CD4-positive, alpha-beta T cell treated with Interleukin-17A for 4 hours (primary cell): Measurements from ENCODE around the gene ARID5B.

Source experiments
- DNase-seq: peaks from one replicate; pipeline ENCODE4 v3.0.0-alpha.2; 2020; ENCODE audit warnings: mixed read lengths

The ARID5B gene

DNA sequence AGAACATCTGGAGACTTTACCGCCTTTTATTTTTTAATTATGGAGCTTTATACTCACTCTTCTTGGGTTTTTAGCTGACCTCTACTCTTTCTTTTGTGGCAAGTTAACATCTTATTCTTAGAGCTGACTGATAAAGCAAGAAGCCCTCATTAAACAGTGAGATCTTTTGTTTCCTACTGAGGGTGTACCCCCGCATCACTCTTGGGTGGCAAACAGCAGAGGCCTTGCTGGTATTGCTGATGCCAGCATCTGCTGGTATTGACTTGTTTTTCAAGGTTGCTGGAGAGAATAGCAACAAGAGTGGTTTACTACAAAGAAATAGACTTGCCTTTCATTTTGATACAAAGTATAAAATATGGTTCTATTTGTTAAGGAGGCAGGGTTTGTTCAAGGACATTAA, 154.7 kb downstream of the ARID5B start:
- no peak for DNase-seq

DNA sequence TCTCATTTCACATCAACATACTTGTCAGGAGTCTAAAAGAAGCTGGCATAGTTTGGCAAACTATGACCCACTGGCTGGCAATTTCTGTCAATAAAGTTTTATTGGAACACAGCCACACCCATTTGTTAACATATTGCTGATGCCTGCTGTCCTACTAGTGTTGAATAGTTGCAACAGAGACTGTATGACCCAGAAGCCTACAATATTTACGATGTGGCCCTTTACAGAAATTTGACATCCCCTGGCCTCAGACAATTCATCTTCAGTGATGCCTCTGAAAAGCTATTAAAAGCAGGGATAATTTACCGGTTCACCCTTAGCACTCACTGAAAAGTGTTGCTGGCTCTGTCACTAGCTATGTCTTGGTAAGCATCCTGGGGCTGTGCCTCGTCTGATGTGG, 155.2 kb downstream of the ARID5B start:
- DNase-seq = no peak

DNA sequence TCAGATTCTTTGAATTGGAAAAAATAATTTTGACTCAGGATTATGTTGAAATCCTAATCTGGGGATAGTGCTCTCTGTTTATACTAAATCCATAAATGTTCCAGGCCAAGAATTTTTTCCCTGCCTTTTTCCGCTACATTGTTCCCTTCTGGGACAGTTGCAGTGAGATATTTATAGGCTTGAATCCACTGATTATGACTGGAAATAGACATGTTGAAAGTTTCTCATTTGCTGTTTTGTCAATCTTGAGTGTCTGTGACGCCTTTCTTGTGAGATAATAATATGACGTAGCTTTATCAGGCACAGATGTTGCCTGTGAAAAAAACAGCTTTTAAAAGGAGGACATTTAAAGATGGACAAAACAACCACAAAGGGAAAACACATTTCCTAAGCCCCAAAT, 155.9 kb downstream of the ARID5B start:
- no peak for DNase-seq

DNA sequence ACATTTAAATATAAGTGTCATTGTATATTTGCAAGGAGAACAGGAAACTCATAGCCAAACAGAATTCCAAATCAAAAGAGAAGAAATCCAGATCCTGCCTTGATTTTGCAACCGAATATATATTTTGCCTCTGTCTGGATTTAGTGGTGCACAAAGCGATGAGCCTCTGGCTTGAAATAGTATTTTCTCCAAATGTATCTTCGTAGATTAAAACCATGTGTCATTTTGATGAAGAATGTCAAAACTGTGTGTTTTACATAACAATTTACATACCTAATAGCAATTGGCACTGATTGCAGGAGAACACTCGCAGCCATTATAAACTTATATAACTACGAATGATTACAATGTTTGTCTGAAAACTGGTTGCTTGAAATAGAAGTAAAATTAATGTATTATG, 156.4 kb downstream of the ARID5B start:
- DNase-seq = no peak

DNA sequence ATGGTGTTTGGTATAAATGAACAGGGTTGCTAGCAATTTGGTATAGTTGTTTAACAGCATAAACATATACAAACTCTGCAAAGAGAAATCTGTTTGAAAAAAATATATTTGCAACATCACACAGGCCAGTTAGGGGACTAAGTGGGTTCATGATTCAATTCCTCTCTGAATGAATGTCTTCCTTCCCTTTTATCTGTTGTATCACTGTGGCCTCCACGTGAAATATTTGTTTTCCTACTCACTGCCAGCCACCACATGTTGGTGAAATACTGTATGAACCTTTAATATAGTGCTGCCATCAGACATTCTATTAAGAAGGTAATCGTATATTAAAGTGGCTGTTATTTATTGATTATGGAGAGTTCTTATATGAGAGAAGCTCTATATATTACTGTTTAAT, 157.0 kb downstream of the ARID5B start:
- DNase-seq = no peak

DNA sequence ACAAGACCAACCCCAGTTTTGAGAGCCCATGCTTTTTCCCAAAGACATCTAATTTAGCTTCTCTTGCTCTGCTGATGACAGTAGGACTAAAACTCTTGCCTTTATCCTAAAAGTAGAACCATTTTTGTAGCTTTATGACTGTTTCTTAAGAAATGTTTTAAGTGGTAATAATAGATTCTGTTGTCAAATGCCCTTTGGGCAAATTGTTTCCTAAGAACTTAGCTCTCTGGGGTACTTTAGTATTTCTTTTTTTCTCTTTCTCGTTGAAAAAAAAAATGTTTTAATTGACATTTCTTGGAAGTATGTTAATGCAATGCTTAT, 157.4 kb downstream of the ARID5B start:
- no peak for DNase-seq

DNA sequence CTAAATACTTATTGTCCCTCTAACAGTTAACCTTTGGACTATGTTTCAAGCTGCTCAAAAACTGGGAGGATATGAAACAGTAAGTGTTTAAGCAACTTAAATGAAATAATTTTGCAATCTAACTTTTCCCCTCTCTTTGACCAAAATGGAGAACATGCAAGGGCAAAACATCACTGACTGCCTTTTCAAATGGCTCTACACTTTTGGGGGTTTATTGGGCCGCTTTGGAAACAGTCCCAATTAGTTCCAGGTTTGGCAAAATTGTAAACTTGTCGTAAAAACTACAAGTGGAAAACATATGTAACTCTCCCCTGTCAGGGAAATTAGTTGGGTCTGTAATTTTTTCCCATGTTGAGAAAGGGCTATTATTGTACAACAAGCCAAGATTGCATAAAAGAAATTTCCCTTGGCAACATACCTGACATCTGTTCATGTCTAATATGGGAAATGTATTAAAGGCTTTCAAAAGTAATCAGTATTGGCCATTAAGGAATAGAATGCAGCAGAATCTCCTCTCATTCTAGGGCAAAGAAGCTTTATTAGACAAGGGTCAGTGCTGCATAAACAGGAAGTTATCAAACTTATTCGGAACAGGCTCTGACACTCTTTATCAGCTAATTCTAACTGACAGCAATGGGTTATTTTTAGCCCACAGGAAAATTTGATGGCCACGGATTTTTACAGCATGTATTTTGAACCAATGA, 157.9 kb downstream of the ARID5B start:
- no peak for DNase-seq

DNA sequence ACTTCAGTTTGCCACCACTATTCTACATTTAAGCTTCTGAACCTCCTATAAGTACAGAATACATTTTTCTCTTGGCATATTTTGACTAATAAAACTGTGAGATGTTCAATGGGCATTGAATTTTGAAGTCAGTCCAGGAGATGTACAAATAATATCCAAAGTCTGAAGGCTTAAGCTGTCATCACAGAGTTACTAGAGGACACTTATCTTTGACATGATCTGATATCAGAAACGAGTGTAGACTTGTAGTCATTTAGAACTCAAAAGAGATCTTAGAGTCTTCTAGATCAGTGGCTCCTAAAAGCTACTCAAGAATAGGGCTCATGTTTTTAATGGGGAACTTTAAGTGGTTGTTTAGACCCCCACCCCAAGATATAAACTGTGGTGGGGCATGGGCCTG, 160.5 kb downstream of the ARID5B start:
- no peak for DNase-seq

DNA sequence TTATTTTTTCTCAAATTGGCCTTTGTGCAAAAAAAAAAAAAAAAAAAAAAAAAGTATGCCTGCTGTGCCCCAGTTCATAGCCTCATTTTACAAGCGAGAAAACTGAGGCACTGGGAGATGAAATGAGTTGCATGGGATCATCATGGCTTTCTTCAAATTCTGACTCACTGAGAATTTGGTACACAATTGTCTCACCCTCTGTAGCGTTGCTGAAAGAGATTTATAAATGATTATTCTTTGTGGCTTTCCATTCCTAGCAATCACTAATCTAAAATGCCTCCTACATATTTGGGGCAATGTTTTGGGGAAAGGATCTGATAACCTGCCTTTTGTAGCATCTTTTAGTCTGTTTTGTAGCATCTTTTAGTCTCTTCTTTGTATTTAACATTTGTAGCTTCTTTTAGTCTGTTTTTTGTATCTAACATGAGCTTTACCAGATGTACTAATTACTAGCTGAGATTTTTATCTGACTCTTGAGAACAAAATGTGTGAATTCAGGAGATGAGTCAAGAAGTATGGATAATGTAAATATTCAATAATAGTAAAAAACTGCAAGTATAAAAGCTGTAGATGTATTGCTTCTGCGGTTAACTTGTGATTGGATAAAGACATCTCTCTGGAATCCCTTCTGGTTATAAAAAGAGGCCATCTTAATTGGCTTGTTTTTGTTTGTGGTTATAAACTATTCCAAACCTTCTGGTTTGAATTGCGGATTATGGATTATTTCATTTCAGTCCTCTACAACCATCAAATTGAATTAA, 161.4 kb downstream of the ARID5B start:
- no peak for DNase-seq

DNA sequence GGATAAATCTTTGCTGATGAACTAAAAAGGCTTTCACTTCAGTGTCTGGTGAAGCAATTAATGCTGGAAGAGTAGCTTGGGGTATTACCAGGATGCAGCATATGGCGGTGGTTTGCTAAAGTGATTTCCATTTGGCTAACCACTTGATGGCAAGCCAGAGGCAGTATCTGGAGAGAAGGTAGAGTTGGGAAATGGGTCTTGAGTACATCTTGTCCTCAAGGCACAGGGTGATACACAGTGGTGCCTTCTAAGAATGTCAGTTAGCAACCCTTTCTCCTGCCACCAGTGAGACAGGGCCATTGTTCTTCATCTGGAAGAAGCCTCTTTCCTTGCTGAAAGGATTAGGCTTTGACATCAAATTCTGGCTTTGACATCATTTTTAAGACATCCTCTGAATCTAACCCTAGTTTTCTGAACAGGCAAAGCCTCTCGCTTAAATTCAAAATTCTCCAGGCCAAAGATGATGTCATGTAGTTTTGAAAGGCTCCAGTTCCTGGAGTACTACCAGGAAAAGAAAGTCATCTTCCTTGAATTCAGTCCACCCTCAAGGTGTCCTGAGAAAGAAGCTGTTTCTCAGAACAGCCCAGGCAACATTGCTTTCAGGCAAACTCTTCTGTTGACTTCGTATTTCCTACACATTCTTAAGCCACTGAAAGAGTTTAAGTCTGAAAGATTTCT, 162.4 kb downstream of the ARID5B start:
- DNase-seq = no peak

DNA sequence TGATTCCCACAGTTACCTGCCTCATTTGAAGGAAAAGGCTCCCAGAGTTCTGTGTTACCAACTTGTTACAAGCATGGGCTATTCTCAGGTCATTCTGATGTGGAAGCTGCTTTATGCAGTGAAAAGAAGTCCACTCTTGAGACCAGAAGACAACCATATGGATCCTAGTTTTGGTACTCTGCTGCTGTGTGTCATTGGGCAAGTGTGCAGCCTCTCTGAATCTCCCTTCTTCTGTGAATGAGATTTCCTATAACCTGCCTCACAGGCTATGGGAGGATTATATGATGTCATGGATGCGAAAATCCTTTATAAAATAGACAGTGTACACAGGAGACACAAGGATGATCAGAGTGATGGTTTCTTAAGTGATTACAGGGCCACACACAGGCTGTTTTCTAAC, 166.1 kb downstream of the ARID5B start:
- DNase-seq = no peak

DNA sequence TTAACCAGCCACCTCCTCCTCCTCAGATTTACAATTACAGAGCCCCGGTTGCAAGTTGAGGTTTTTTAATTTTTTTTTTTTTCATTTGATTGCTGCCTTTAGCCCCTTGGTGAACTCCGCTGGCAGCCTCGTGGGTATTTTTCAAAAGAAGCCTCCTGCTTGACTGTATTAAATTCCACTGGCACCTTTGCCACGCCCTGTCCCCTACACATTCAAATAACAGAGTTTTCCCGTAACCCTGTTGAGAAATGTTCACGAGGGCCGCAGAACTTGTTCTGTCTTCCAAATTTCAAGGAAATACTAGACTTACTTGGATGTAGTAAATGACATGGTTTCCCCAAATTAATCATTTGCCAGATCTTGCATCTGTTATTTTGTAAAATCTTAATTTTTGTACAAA, 167.0 kb downstream of the ARID5B start:
- no peak for DNase-seq

DNA sequence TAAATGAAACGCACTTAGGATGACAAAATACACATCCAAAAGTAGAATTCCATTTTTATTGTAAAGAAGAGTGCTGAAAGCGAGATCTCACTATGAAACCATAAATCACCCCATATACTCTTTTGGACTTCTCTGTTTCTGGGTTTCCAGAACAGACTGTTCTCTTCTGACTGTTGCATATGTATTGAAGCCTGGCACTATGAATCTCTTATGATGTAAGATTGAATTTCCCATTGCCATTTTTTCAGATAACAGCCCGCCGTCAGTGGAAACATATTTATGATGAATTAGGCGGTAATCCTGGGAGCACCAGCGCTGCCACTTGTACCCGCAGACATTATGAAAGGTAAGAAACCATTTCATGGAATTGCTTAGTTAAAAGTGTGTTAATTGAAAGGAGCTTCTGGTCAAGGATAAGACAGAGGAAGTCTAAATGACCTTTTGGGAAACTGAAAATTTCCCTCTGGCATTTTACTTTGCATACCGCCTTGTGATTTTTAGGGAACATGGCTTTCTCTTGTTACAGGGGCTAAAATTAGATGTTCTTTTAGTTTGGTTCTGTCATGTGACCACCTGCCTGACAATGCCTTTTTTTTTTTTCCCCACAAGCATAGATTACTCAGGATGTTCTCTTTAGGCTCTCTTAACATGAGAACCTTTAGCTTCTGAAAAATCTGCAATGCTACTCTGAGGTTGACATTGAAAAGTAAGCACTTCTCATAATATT, 168.1 kb downstream of the ARID5B start:
- no peak for DNase-seq

DNA sequence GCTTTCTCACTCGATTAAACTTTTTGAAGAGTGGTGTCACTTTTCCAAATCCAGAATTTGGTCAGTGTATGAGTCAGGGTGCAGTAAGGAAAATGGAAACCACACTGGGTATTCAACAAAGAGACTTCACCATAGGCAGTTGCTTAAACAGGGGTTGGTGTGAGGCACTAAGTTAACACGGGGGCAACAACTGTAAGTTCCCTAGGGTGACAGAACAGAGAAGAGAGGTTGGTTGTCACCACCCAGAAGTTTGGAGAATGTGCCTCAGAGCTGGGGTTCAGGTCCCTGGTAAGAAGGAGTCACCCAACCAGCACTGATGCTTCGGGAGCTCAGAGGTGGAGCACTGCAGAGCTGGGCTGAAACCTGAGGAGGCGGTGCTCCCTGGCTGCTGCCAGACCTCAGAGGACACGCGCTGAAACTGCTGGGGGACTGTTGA, 170.4 kb downstream of the ARID5B start:
- DNase-seq = no peak

DNA sequence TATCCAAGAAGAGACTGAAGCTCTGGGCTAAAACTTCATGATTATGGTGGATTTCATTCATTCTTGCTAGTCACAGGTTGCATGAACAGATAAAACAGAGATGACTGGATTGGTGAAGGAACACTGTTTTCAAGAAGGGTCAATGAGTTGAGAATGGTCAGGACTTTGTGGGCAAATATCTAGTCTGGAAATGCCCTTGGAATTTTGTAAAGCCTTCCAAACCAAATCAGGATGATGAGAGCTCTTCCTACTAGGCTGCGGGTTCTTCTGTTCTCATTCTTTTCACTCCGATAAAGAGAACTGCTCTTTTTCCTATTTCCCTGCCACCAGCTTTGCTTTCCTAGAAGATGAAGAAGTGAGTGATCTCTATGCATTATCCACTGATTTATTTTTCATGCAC, 171.4 kb downstream of the ARID5B start:
- no peak for DNase-seq

DNA sequence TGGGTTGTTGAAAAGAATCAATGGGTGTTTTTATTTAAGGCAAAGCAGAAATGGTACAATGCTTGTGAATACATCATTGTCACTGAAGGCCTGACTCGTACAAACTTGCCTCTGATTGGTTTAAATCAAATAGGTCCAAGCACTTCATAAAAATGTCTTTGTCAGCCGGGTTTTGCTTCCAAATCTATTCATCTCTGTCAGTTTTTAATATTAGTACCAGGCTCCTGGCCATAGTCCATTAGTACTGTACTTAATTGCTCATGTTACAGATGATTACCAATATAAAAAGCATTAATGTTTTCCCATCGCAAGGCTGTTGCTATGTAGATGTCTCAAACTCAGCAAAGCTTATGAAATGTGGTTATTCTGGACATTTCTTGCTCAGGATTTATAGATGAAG, 171.9 kb downstream of the ARID5B start:
- no peak for DNase-seq

DNA sequence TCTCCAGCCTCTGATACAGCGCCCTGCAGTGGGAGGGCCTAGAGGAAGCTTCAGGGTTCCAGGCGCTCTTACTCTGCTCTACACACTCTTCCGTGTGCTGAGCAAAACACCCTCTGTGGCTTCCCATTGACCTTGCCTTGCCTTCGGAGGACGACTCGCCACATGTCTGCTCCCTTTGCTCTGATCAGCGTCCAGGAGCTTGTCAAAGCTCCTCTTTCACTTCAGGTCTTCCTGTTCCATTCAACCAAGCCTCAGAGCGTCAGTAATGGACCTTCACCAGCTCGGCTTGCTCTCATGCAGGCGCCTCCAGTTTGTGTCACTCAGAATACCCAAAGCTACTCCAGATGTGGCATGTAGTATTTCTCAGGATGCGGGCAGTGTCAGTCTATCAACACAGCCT, 173.9 kb downstream of the ARID5B start:
- DNase-seq = no peak

DNA sequence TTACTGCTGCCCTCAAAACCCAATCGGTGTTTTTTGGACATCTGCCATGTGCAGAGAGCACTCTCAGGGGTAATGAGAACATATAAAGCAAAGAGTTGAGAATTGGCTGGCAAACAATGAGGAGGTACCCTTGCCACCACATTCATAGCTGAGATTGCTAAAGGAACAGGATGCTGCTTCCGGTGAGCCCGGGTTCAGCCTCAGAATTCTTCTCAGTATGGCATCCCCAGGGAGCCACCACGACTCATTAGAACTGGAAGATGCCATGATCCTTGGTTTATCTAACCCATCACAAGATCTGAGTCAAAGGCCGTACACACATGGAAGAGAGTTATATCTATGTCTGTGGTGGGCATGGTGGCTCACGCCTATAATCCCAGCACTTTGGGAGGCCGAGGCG, 174.4 kb downstream of the ARID5B start:
- DNase-seq = no peak

DNA sequence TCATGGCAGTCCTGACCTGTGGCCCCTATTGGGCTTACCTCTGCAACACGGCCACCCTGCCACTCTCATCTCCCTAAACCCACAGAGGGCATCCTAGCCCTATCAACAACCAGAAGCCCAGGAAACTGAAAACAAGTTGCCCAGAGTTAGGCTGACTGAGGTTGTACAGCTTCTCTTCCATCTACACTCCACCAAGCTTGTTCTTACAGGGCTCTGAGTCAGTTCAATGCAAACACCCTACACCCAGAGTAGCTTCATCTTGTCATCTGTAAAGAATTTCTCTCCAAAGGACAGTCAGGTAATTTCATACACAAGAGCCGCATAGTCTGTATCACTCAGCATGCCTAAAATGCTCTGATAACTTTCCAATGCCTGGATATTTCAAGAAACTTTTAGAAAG, 175.4 kb downstream of the ARID5B start:
- peak; percentile 27 for DNase-seq

DNA sequence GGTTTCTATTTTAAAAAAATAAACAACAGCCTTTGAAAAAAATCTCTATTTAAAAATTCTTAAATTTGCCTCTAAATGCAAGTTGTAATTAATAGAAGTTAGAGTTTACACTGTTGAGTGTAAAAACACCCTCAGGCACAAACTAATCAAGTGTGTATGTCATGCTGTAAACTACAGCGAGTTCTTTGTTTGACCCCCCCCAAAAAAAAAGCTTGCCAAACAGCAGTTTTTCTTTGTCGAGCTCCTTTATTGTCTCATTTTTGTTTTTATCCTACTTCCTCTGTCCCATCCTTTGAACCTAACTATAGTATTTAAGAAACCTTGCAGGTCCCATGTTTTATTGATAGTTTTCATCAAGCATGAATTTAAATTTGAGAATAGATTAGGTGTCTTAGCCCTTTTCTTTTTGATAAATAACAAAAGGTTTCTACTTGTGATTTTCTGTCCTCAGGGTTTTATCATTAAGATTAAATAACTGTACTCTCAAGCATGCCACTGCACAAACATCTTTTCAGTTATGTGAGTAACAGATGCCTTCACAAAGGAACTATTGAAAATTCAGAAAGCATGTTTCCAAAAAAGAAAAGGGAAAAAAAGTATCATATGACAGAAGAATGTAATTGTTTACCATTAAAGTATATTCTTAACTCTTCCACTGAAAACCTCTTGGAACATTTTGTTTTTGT, 176.0 kb downstream of the ARID5B start:
- no peak for DNase-seq

DNA sequence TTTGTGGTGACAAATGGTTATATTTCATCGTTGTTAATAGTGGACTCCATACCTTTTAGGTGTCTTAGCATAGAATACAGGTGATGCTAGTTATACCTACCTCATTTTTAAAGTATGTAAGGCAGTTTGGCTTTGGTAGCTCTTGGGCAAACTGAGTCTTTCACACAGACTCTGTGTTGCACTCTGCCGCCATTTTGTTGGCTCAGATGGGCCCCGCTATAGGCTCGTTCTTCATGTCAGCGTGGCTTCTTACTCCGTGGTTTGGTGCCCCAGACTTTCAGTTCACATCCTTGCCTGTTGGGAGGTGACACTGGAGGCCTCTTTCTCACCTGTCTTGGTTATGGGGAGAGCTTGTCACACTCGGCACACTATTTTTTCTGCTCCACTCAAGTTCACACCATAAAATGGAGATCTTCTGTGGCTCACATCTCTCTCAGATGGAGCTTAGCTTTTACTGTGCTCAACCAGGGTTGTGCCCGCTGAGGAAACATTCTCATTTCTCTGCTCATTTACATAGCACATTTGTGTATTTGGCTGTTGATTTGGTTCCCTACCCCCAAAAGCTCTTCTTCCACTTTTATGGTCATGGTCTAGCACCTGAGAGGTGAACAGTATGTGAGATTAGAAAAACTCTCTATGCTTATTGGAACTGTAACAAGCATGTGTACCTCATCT, 178.5 kb downstream of the ARID5B start:
- no peak for DNase-seq

DNA sequence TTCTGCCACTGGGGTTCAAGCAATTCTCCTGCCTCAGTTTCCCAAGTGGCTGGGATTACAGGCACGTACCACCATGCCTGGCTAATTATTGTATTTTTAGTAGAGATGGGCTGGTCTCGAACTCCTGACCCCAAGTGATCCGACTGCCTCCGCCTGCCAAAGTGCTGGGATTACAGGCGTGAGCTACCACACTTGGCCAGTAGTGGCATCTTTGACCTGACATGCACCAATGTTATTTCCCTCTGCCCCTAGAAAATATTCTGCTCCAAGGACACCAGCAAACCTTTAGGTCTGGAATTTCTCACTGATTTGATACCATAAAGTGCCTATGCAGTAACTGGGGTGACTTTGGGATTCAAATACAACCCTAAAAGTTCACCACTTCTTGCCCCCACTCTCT, 179.4 kb downstream of the ARID5B start:
- DNase-seq = no peak
